Natural killer cell (primary cell): ENCODE results near the gene ISLR. TPM values are rescaled to one million over a fixed set of nuclear protein-coding genes. Genes with fewer than 3 reads are reported as not detected.

Experiments
- ATAC-seq, 3 donors: fragments of 150-1000 bp in 2 of 3; fragments of 200-7000 bp in 1 of 3; cut with Tn5 transposase; 1 replicate in 1 of 3; 2 replicates in 2 of 3; pipeline ENCODE4 v1.10.0; 2021; ENCODE audit warnings: mild to moderate bottlenecking in 2 of 3, moderate library complexity in 2 of 3
- DNase-seq, 2 donors: peaks; one replicate each; pipeline versions ENCODE4 v3.0.0 to v3.0.0-alpha.2; 2013 to 2021; ENCODE audit warnings: mixed read lengths in 1 of 2
- H3K27ac ChIP-seq: one replicate; pipeline ENCODE4 v1.5.1; 2013; ENCODE audit warnings: mild to moderate bottlenecking, low read length
- H3K27me3 ChIP-seq: one replicate; pipeline ENCODE4 v1.6.1; 2013; ENCODE audit warnings: low read length; ENCODE audit not compliant: control insufficient read depth, insufficient read depth
- H3K36me3 ChIP-seq: one replicate; pipeline ENCODE4 v1.6.1; 2013; ENCODE audit warnings: low read length; ENCODE audit not compliant: control insufficient read depth, insufficient read depth
- H3K4me1 ChIP-seq: one replicate; pipeline ENCODE4 v1.6.1; 2013; ENCODE audit warnings: low read length; ENCODE audit not compliant: control insufficient read depth, insufficient read depth
- H3K4me3 ChIP-seq: one replicate; pipeline ENCODE4 v1.5.1; 2013; ENCODE audit warnings: low read length
- H3K9me3 ChIP-seq: one replicate; pipeline ENCODE4 v1.6.1; 2013; ENCODE audit warnings: low read length; ENCODE audit not compliant: control insufficient read depth, insufficient read depth
- H3K27ac Mint-ChIP-seq, 2 donors: one replicate each; pipeline ENCODE4 v1.8.0; 2022; ENCODE audit warnings: mild to moderate bottlenecking in 2 of 2, mixed read lengths in 2 of 2, moderate library complexity in 1 of 2
- H3K27me3 Mint-ChIP-seq, 2 donors: one replicate each; pipeline ENCODE4 v1.8.0; 2022; ENCODE audit warnings: low read depth in 2 of 2, mixed read lengths in 2 of 2
- H3K36me3 Mint-ChIP-seq: one replicate; pipeline ENCODE4 v1.8.0; 2022; ENCODE audit warnings: mixed read lengths
- H3K4me1 Mint-ChIP-seq, 2 donors: one replicate each; pipeline ENCODE4 v1.8.0; 2022; ENCODE audit warnings: mixed read lengths in 2 of 2
- H3K4me3 Mint-ChIP-seq: one replicate; pipeline ENCODE4 v1.8.0; 2022; ENCODE audit warnings: mild to moderate bottlenecking, moderate library complexity, mixed read lengths
- H3K9me3 Mint-ChIP-seq, 2 donors: one replicate each; pipeline ENCODE4 v1.8.0; 2022; ENCODE audit warnings: mixed read lengths in 2 of 2
- CTCF ChIP-seq: fragments of 200-600 bp; IDR thresholded peaks from one replicate; pipeline ENCODE4 v1.8.0; 2022; ENCODE audit warnings: antibody characterized with exemption
- WGBS: methylation state at CpG from one replicate; pipeline ENCODE4 v1.1.7; 2013; ENCODE audit warnings: missing lambda C conversion rate; ENCODE audit not compliant: insufficient coverage; 5-methylcytosine and 5-hydroxymethylcytosine counted together
- intact Hi-C: fragments of 100-400 bp; cut with micrococcal nuclease; formaldehyde crosslinking; loops from one replicate; pipeline ENCODE4 v1.14.2; 2022
- total RNA-seq, 4 donors: library from RNA; stranded (reverse); fragments of 120-200 nt in 1 of 4; gene quantifications; one replicate each; pipeline versions ENCODE4 v1.2.3 to v1.2.4, GENCODE V29; 2013 to 2022

Gene ISLR
- total RNA-seq, 3 donors from 2014 or later (not counting 1 experiment from before 2014, with no cell fraction given): not detected

GRCh38 chr15:74131628-74132413, 41.7 kb upstream of the ISLR start:
- Mint-ChIP-seq H3K4me1 (peaks cover 3 to 8% of the 10 kb centered on the region in 2 donors), H3K9me3 (no peaks in the 10 kb centered on the region), H3K27ac (no peak overlapping the region), H3K36me3 (no peaks in the 10 kb centered on the region), H3K27me3 (peaks cover 41 to 68% of the 10 kb centered on the region in 2 donors), H3K4me3 (no peak overlapping the region)
- H3K27me3 ChIP-seq: peaks cover 67% of the 10 kb centered on the region
- no peak for TF ChIP-seq CTCF
- DNase-seq: no peak
- intact Hi-C loops: no loop called here
- no peaks in the 10 kb centered on the region for H3K36me3 ChIP-seq
- H3K27ac ChIP-seq: no peak overlapping the region
- WGBS: 17% methylated on average over 20 of the region's 20 CpGs
- H3K4me1 ChIP-seq: peaks cover 34% of the 10 kb centered on the region
- ATAC-seq: no peak
- no peak overlapping the region for H3K4me3 ChIP-seq
- H3K9me3 ChIP-seq: no peaks in the 10 kb centered on the region

- no peaks in the 10 kb centered on the region for H3K9me3 ChIP-seq
- H3K27me3 Mint-ChIP-seq: peaks cover 46 to 73% of the 10 kb centered on the region in 2 donors
- 10% methylated on average over 90 of the region's 90 CpGs for WGBS
- no peak overlapping the region for H3K4me3 Mint-ChIP-seq
- no peak for ATAC-seq
- H3K27ac Mint-ChIP-seq: no peak overlapping the region
- H3K4me1 Mint-ChIP-seq: peaks cover 10% of the 10 kb centered on the region in 2 donors
- H3K36me3 Mint-ChIP-seq: no peaks in the 10 kb centered on the region
- H3K27ac ChIP-seq: no peak overlapping the region
- H3K4me1 ChIP-seq: peaks cover 30% of the 10 kb centered on the region
- TF ChIP-seq CTCF: no peak
- intact Hi-C loops: no loop called here
- H3K9me3 Mint-ChIP-seq: no peaks in the 10 kb centered on the region
- DNase-seq: no peak
- no peaks in the 10 kb centered on the region for H3K36me3 ChIP-seq
- H3K27me3 ChIP-seq: peaks cover 63% of the 10 kb centered on the region
- H3K4me3 ChIP-seq: no peak overlapping the region
These were observed 40.5 kb upstream of the ISLR start for GRCh38 chr15:74132681-74133651.

- Histone ChIP-seq H3K4me1 (peaks cover 22% of the 10 kb centered on the region), H3K4me3 (no peak overlapping the region), H3K36me3 (no peaks in the 10 kb centered on the region), H3K9me3 (no peaks in the 10 kb centered on the region), H3K27me3 (peaks cover 58% of the 10 kb centered on the region), H3K27ac (no peak overlapping the region)
- ATAC-seq: no peak
- WGBS: 12% methylated on average over 71 of the region's 71 CpGs
- no peak overlapping the region for H3K4me3 Mint-ChIP-seq
- peaks cover 55 to 78% of the 10 kb centered on the region in 2 donors for H3K27me3 Mint-ChIP-seq
- peaks cover 10% of the 10 kb centered on the region in 2 donors for H3K4me1 Mint-ChIP-seq
- H3K27ac Mint-ChIP-seq: no peak overlapping the region
- no peaks in the 10 kb centered on the region for H3K9me3 Mint-ChIP-seq
- intact Hi-C loops: no loop called here
- DNase-seq: no peak
- no peak for TF ChIP-seq CTCF
- H3K36me3 Mint-ChIP-seq: no peaks in the 10 kb centered on the region
These were observed 39.7 kb upstream of the ISLR start for GRCh38 chr15:74133694-74134386.
